HEK293 (cell line): ENCODE data around the gene CHST3.
"Not testable (repeated sequence)": the region's sequence is repeated elsewhere in the genome, so short reads cannot be mapped to it uniquely, and the experiment has no call there.

Experiments used
- CTCF ChIA-PET: fragments of 350-600 bp; formaldehyde crosslinking; extraction: SDS; loops from one replicate; lab custom pipeline; 2021; ENCODE audit warnings: antibody characterized with exemption; lab: Yijun Ruan, JAX
- POLR2A ChIA-PET: fragments of 300-600 bp; formaldehyde crosslinking; extraction: SDS; loops from one replicate; lab custom pipeline; 2020; ENCODE audit warnings: antibody characterized with exemption, inconsistent platforms; lab: Yijun Ruan, JAX
- H3K27ac ChIP-seq: fragments of 200-500 bp; sonication (Bioruptor generic); 2 replicates; pipeline ENCODE4 v1.5.1; 2014; ENCODE audit warnings: low read depth, low read length, control low read depth, inconsistent platforms; ENCODE audit errors: extremely low read depth
- H3K36me3 ChIP-seq, 2 experiments: fragments of 200-500 bp in 1 of 2; sonication (Bioruptor generic) in 1 of 2; 1 replicate in 1 of 2; 2 replicates in 1 of 2; pipeline ENCODE4 v1.5.1; 2014 to 2017; ENCODE audit warnings: inconsistent platforms in 2 of 2, low read length in 2 of 2; ENCODE audit not compliant: control insufficient read depth in 2 of 2, insufficient read depth in 1 of 2
- H3K4me1 ChIP-seq: fragments of 200-500 bp; sonication (Bioruptor generic); 2 replicates; pipeline ENCODE4 v1.5.1; 2014; ENCODE audit warnings: mild to moderate bottlenecking, low read length, inconsistent platforms; ENCODE audit not compliant: control insufficient read depth, insufficient read depth
- H3K4me3 ChIP-seq: 2 replicates; pipeline ENCODE4 v1.5.1; 2011; ENCODE audit warnings: low read depth, mild to moderate bottlenecking, control low read depth, low read length, moderate library complexity
- H3K9me3 ChIP-seq: fragments of 200-500 bp; sonication (Bioruptor generic); 2 replicates; pipeline ENCODE4 v1.5.1; 2014; ENCODE audit warnings: low read depth, low read length, inconsistent platforms; ENCODE audit not compliant: control insufficient read depth, insufficient read depth
- MZF1 ChIP-seq: fragments of 450-650 bp; formaldehyde crosslinking; IDR thresholded peaks from 2 replicates; pipeline ENCODE4 v1.5.1; 2017; ENCODE audit warnings: missing biosample characterization, missing genetic modification characterization, borderline replicate concordance
- ZNF211 ChIP-seq: fragments of 450-650 bp; formaldehyde crosslinking; IDR thresholded peaks from 2 replicates; pipeline ENCODE4 v1.5.1; 2016; ENCODE audit warnings: low read depth, missing biosample characterization, missing genetic modification characterization
- ZNF223 ChIP-seq: fragments of 450-650 bp; formaldehyde crosslinking; IDR thresholded peaks from 2 replicates; pipeline ENCODE4 v1.5.1; 2016; ENCODE audit warnings: missing biosample characterization, missing genetic modification characterization
- ZNF324 ChIP-seq: fragments of 450-650 bp; formaldehyde crosslinking; IDR thresholded peaks from 2 replicates; pipeline ENCODE4 v1.5.1; 2016; ENCODE audit warnings: missing biosample characterization, missing genetic modification characterization
- ZNF335 ChIP-seq: fragments of 450-650 bp; formaldehyde crosslinking; conservative IDR thresholded peaks from 2 replicates; pipeline ENCODE4 v1.5.1; 2016; ENCODE audit warnings: missing biosample characterization, missing genetic modification characterization
- ZNF37A ChIP-seq: fragments of 450-650 bp; IDR thresholded peaks from 2 replicates; pipeline ENCODE4 v1.5.1; 2018; ENCODE audit warnings: missing biosample characterization, missing genetic modification characterization
- ZNF391 ChIP-seq: fragments of 450-650 bp; formaldehyde crosslinking; IDR thresholded peaks from 2 replicates; pipeline ENCODE4 v1.5.1; 2016; ENCODE audit warnings: low read depth, missing biosample characterization, missing genetic modification characterization, borderline replicate concordance
- ZNF623 ChIP-seq: fragments of 450-650 bp; formaldehyde crosslinking; IDR thresholded peaks from 2 replicates; pipeline ENCODE4 v1.5.1; 2016; ENCODE audit warnings: missing biosample characterization, missing genetic modification characterization
- ZNF76 ChIP-seq: fragments of 450-650 bp; formaldehyde crosslinking; IDR thresholded peaks from 2 replicates; pipeline ENCODE4; 2016; ENCODE audit warnings: low read depth, missing biosample characterization, missing genetic modification characterization, borderline replicate concordance
- ZNF776 ChIP-seq: fragments of 450-650 bp; formaldehyde crosslinking; IDR thresholded peaks from 2 replicates; pipeline ENCODE4 v1.5.0; 2017; ENCODE audit warnings: missing biosample characterization, missing genetic modification characterization, borderline replicate concordance
- TF ChIP-seq, protein P1 (sequence below): fragments of 450-650 bp; formaldehyde crosslinking; IDR thresholded peaks from 2 replicates; pipeline ENCODE4 v1.5.1; 2016; ENCODE audit warnings: missing biosample characterization, missing genetic modification characterization
- TF ChIP-seq, protein P2 (sequence below): fragments of 450-650 bp; formaldehyde crosslinking; IDR thresholded peaks from 2 replicates; pipeline ENCODE4 v1.5.1; 2016; ENCODE audit warnings: missing biosample characterization, missing genetic modification characterization

CHST3 gene

DNA sequence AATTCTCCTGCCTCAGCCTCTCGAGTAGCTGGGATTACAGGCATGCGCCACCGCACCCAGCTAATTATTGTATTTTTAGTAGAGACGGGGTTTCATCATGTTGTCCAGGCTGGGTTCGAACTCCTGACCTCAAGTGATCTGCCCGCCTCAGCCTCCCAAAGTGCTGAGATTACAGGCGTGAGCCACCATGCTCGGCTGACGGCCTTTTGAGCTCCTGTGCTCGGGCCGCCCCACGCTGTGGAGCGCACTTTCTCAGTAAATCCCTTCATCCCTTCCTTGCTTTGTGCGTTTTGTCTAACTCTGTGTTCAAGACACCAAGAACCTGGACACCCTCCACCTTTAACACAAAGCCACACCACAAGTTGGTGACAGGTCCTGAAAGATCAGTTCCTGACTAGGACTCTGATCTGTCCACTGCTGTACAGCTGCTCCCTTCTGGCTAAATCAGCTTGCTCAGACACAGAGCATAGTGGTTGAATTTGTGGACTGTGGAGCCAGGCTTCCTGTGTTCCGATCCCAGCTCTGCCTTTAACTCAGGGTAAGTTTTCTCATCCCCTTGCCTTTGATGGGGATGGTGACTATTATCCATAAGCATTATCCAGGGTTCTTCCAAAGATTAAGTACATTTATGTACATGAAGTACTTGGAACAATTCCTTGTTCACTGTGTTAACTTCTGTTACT is 20.1 kb downstream of the CHST3 start (continued):
- no peak for TF ChIP-seq ZNF335 (tag by site-specific recombination)
- TF ChIP-seq ZNF776 (tag by site-specific recombination) = no peak
- TF ChIP-seq, protein P1, sequence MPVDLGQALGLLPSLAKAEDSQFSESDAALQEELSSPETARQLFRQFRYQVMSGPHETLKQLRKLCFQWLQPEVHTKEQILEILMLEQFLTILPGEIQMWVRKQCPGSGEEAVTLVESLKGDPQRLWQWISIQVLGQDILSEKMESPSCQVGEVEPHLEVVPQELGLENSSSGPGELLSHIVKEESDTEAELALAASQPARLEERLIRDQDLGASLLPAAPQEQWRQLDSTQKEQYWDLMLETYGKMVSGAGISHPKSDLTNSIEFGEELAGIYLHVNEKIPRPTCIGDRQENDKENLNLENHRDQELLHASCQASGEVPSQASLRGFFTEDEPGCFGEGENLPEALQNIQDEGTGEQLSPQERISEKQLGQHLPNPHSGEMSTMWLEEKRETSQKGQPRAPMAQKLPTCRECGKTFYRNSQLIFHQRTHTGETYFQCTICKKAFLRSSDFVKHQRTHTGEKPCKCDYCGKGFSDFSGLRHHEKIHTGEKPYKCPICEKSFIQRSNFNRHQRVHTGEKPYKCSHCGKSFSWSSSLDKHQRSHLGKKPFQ (tag by site-specific recombination) = no peak
- TF ChIP-seq ZNF623 (tag by site-specific recombination) = no peak
- TF ChIP-seq, protein P2, sequence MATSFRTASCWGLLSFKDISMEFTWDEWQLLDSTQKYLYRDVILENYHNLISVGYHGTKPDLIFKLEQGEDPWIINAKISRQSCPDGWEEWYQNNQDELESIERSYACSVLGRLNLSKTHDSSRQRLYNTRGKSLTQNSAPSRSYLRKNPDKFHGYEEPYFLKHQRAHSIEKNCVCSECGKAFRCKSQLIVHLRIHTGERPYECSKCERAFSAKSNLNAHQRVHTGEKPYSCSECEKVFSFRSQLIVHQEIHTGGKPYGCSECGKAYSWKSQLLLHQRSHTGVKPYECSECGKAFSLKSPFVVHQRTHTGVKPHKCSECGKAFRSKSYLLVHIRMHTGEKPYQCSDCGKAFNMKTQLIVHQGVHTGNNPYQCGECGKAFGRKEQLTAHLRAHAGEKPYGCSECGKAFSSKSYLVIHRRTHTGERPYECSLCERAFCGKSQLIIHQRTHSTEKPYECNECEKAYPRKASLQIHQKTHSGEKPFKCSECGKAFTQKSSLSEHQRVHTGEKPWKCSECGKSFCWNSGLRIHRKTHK (tag by site-specific recombination) = no peak

DNA sequence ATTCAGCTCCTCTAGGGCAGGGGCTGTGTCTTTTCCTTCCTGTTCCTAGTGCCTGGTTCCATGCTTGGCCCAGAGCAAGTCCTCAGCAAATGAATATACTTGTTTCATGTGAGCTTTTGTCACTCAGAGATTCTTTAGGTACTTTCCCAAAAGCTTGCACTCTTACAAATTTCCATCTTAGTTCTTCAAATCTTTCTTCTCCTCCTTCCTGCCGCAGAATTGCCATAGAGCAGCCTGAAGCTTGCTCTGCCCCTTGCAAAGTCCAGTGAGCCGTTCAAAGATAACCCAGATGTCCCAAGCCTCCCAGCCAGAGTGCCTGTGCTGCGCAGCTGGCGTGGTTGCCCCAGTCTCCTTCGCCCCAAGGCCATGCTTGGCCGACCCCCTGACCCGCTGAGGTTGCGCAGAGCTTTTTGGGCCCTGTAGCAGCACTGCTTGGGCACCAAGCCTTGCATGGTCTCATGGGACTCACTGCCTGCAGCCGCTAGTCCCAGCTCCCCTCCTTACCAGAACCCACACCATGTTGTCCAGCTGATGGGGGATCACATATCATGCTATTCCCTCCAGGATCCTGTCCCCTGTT is 20.7 kb downstream of the CHST3 start:
- Histone ChIP-seq H3K36me3 (peaks cover 0 to 2% of the 10 kb centered on the region in 2 experiments; a peak in 1 of 3 replicates), H3K4me3 (no peak overlapping the region), H3K27ac (no peak overlapping the region), H3K4me1 (peaks cover 10% of the 10 kb centered on the region), H3K9me3 (no peaks in the 10 kb centered on the region)
- TF ChIP-seq ZNF211 (tag by site-specific recombination) (no peak), MZF1 (tag by site-specific recombination) (peak; percentile 82; the same call in 1 of the 2 replicates), ZNF223 (tag by site-specific recombination) (no peak)
- ChIA-PET CTCF (interaction anchor here (0.6 to 3.4 kb wide), 8 partner anchors 10 to 155 kb away, joined by 3 to 15 read pairs (median 4); no protein-coding TSS in a partner anchor), POLR2A (interaction anchor here (0.6 kb wide), 1 partner anchor 297 kb away, joined by 3 read pairs; no protein-coding TSS in a partner anchor)

DNA sequence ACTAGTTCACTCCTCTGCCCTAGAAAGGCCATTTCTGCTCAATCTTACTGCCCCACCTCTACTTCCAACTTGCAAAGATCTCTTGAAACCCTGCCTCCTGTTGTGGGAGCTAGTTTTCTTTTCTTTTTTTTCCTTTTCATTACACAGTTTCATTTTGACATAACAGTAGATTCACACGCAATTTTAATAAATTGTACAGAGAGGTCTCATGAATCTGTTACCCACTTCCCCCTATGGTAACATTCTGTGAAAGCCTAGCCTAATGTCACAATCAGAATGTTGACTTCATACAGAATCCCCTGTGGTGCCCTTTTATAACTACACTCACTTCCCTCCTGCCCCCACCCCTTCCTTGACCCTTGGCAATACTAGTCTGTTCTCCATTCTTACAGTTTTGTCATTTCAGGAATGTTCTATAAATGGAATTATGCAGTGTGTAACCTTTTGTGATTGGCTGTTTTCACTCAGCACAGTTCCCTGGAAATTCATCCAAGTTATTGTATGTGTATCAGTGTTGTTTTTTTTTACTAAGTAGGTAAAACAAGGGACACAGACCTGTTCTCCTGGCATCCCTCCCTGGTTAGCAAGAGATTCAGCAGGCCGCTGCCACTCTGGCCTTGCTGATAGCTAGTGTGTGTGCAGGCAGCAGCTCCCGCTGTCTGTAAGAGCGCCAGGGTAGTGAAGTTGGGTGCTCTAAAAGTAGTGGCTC is 21.5 kb downstream of the CHST3 start:
- CTCF ChIA-PET = interaction anchor here (0.6 to 2.5 kb wide), 3 partner anchors 29 to 155 kb away, joined by 3 to 7 read pairs (median 3); no protein-coding TSS in a partner anchor
- Histone ChIP-seq H3K36me3 (peaks cover 0 to 2% of the 10 kb centered on the region in 2 experiments; a peak in 1 of 3 replicates), H3K4me1 (peaks cover 6% of the 10 kb centered on the region), H3K9me3 (no peaks in the 10 kb centered on the region), H3K27ac (no peak overlapping the region), H3K4me3 (no peak overlapping the region)
- POLR2A ChIA-PET = interaction anchor here (0.6 kb wide), 1 partner anchor 297 kb away, joined by 3 read pairs; no protein-coding TSS in a partner anchor
- TF ChIP-seq ZNF37A (tag by site-specific recombination) = no peak
- no peak for TF ChIP-seq ZNF324 (tag by site-specific recombination)
- TF ChIP-seq ZNF76 (tag by site-specific recombination) = no peak
- no peak for TF ChIP-seq ZNF391

DNA sequence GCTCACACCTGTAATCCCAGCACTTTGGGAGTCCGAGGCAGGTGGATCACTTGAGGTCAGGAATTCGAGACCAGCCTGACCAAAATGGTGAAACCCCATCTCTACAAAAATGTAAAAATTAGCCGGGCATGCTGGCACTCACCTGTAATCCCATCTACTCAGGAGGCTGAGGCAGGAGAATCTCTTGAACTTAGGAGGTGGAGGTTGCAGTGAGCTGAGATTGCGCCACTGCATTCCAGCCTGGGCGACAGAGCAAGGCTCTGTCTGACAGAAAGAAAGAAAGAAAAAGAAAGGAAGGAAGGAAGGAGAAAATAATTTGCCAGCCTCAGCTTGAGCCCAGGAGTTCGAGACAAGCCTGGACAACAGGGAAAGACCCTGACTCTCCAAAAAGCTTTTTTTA is 24.7 kb downstream of the CHST3 start:
- H3K9me3 ChIP-seq, H3K4me1 ChIP-seq, POLR2A ChIA-PET, H3K36me3 ChIP-seq, H3K27ac ChIP-seq, H3K4me3 ChIP-seq: not testable (repeated sequence)
- CTCF ChIA-PET = interaction anchor here (0.6 kb wide), 2 partner anchors 51 to 92 kb away, joined by 3 read pairs; no protein-coding TSS in a partner anchor
